Hepatocyte (in vitro differentiated cells): ENCODE measurements around the gene MIX23. TPM values are rescaled to one million over a fixed set of nuclear protein-coding genes. Genes with fewer than 3 reads are reported as not detected.

ENCODE experiments used
- DNase-seq: peaks from one replicate; pipeline ENCODE4 v3.0.0-alpha.2; 2016; ENCODE audit warnings: low spot score
- H2AFZ ChIP-seq: fragments of 200-600 bp; sonication (generic); 2 replicates; pipeline ENCODE4 v1.6.0; 2016; ENCODE audit warnings: antibody characterized with exemption, mild to moderate bottlenecking
- H3K27ac ChIP-seq: fragments of 200-600 bp; sonication (generic); 2 replicates; pipeline ENCODE4 v1.5.1; 2016; ENCODE audit warnings: mild to moderate bottlenecking
- H3K27me3 ChIP-seq: fragments of 200-600 bp; sonication (generic); 2 replicates; pipeline ENCODE4 v1.6.1; 2016
- H3K36me3 ChIP-seq: fragments of 200-600 bp; sonication (generic); replicated peaks from 2 replicates; pipeline ENCODE4 v1.5.1; 2016; ENCODE audit warnings: low read depth; ENCODE audit not compliant: insufficient read depth
- H3K4me1 ChIP-seq: fragments of 200-600 bp; sonication (generic); 2 replicates; pipeline ENCODE4 v1.5.1; 2016; ENCODE audit warnings: mild to moderate bottlenecking, moderate library complexity; ENCODE audit not compliant: insufficient read depth
- H3K4me2 ChIP-seq: fragments of 200-600 bp; sonication (generic); 2 replicates; pipeline ENCODE4 v1.6.0; 2016
- H3K4me3 ChIP-seq: fragments of 200-600 bp; sonication (generic); 2 replicates; pipeline ENCODE4 v1.5.1; 2016; ENCODE audit warnings: mild to moderate bottlenecking
- H3K79me2 ChIP-seq: fragments of 200-600 bp; sonication (generic); 2 replicates; pipeline ENCODE4 v1.6.0; 2017; ENCODE audit warnings: mild to moderate bottlenecking
- H3K9me2 ChIP-seq: fragments of 200-600 bp; sonication (generic); replicated peaks from 2 replicates; pipeline ENCODE4 v1.6.0; 2017; ENCODE audit warnings: mild to moderate bottlenecking; ENCODE audit not compliant: insufficient read depth
- H3K9me3 ChIP-seq: fragments of 200-600 bp; sonication (generic); 2 replicates; pipeline ENCODE4 v1.5.1; 2016; ENCODE audit warnings: low read depth, mild to moderate bottlenecking
- H4K20me1 ChIP-seq: fragments of 200-600 bp; sonication (generic); 2 replicates; pipeline ENCODE4 v1.6.0; 2016; ENCODE audit warnings: mild to moderate bottlenecking; ENCODE audit not compliant: insufficient read depth, poor library complexity, severe bottlenecking
- EZH2 ChIP-seq: fragments of 200-600 bp; sonication (generic); IDR thresholded peaks from 2 replicates; pipeline ENCODE4 v1.6.1; 2016; ENCODE audit warnings: antibody characterized with exemption, mild to moderate bottlenecking, borderline replicate concordance
- EZH2phosphoT487 ChIP-seq: fragments of 200-600 bp; sonication (generic); IDR thresholded peaks from one replicate; pipeline ENCODE4 v1.6.1; 2018; ENCODE audit warnings: antibody characterized with exemption, mild to moderate bottlenecking, low read depth, moderate library complexity; ENCODE audit not compliant: unreplicated experiment, severe bottlenecking
- WGBS: methylation state at CpG from one replicate; pipeline ENCODE4 v1.1.6; 2016; ENCODE audit warnings: low lambda C conversion rate; ENCODE audit errors: missing lambda C conversion rate; 5-methylcytosine and 5-hydroxymethylcytosine counted together
- polyA plus RNA-seq: library from polyadenylated mRNA; unstranded; fragments of >200 nt; fragmentation: Nextera tagmentation; extraction: Ambion mirVana; gene quantifications from 2 replicates; pipeline ENCODE4 v1.2.1, GENCODE V29; 2016
- total RNA-seq: library from RNA; depleted of rRNA; stranded (reverse); fragments of >200 nt; gene quantifications from 2 replicates; pipeline ENCODE4 v1.2.3, GENCODE V29; 2014
- TF ChIP-seq, protein P1 (sequence below): fragments of 200-600 bp; sonication (generic); IDR thresholded peaks from 2 replicates; pipeline ENCODE4 v1.5.1; 2016; ENCODE audit warnings: antibody characterized with exemption, mild to moderate bottlenecking; ENCODE audit not compliant: poor library complexity

Gene MIX23
- total and polyA plus RNA-seq, 2 experiments from 2014 or later: 42.0 to 46.4 TPM

DNA sequence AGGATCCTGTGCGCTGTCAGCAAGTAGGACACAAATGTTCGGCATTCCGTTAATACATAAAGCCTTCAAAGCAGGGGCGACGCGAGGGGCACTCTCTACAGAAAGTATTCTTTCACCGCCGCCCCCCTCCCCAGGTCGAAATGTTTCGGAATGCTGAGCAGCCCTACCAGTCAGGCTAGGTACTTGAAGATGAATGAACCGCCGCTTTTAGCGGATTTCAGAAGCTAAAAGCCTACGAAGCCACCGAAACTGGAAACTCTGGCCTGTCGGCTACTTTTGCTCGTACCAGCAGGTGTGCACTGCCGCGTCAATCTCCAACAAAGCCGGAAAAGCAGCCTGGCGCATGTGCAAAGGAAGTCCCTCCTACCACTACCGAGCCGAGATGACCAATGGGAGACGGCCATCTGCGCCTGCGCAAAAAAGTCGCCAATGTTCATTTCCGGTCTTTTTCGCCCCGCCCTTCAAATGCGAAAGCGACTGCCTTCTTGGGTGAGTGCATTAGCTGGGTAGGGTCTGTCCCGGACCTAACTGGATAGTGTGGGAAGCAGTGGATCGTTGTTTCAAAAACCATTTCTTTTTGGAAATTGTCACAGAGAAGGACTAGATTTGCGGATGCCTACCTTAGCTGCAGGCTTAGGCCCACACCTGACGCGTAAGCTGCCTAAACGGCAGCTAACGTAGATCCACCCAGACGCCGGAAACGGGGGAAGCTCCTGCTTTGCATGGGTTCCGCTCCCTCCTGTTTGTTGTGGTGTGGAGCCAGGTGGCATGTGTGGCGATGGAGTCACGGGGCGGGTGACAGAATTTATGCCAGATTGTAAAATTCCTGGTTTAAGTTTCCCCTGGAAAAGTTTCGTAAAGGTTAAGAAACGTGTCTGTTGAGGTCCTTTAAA, 33.0 kb upstream of the MIX23 start, which contains the start of gene WDR5B:
TSS of gene WDR5B (minus strand) at position 301 of the 893 bp plus-strand sequence. CDS start 534 bp downstream, outside the sequence.
- Histone ChIP-seq H3K4me1 (peaks cover 17% of the 10 kb centered on the region), H2AFZ (peak within 1 kb of the TSS; percentile 61), H3K27me3 (no peaks in the 10 kb centered on the region), H3K4me3 (peak within 1 kb of the TSS; percentile 56), H3K79me2 (peaks cover 49% of the 10 kb centered on the region), H3K27ac (peak within 1 kb of the TSS; percentile 93), H3K36me3 (no peaks in the 10 kb centered on the region), H3K9me3 (no peaks in the 10 kb centered on the region), H4K20me1 (no peaks in the 10 kb centered on the region), H3K4me2 (peak within 1 kb of the TSS; percentile 78), H3K9me2 (no peaks in the 10 kb centered on the region)
- WGBS: 1% methylated on average over 48 of the region's 48 CpGs
- peak; percentile 99 for DNase-seq
- TF ChIP-seq, protein P1, sequence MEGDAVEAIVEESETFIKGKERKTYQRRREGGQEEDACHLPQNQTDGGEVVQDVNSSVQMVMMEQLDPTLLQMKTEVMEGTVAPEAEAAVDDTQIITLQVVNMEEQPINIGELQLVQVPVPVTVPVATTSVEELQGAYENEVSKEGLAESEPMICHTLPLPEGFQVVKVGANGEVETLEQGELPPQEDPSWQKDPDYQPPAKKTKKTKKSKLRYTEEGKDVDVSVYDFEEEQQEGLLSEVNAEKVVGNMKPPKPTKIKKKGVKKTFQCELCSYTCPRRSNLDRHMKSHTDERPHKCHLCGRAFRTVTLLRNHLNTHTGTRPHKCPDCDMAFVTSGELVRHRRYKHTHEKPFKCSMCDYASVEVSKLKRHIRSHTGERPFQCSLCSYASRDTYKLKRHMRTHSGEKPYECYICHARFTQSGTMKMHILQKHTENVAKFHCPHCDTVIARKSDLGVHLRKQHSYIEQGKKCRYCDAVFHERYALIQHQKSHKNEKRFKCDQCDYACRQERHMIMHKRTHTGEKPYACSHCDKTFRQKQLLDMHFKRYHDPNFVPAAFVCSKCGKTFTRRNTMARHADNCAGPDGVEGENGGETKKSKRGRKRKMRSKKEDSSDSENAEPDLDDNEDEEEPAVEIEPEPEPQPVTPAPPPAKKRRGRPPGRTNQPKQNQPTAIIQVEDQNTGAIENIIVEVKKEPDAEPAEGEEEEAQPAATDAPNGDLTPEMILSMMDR: no peak
- TF ChIP-seq EZH2phosphoT487 (no peak), EZH2 (no peak)

DNA sequence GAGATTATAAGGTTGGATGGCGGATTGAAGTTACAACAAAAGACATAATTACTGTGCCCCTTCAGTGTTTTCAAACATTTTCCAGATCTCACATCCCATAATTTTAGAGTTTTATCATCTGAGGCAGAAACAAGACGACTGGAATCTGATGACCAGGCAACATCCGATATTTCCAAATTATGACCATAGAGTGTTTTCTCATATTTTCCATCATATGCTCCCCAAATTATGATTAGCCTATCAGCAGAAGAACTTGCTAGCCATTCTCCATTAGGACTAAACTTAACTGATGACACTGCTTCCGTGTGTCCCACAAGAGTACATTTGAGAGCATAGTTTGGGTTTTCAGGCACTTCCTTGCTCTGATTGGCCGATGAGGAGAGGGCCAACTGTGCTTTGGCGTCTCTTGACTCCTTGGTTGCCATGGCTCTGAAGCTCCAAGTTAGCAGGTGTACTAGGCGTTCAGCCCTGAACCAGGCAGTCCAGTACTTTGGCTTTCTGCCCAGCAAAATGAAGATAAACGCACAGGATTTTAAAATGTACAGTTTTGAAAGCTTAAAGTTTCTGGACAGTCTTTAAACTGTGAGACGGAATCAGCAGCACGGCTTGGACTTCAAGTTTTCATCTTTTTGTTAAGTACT, 32.2 kb upstream of the MIX23 start:
- peak overlapping the region; percentile 61 for H2AFZ ChIP-seq

DNA sequence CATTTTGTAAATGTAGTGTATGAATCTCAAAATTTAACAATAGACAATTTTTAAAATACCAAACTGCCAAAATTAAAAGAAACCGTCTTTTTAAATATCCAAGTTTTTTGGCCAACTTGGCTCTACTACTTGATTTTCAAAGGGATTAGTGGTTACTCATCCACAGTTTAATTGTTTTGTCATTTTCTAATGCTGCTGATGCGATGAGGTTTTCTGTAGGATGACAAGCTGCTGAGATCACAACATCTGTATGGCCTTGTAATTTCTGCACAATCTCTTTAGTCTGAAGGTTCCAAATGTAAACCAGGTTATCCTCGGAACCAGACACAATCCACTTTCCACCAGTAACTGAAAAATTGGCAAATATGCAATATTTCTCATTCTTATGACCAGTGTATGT, 31.4 kb upstream of the MIX23 start:
- Histone ChIP-seq H3K9me2 (no peaks in the 10 kb centered on the region), H3K4me2 (peak overlapping the region; percentile 73), H3K36me3 (no peaks in the 10 kb centered on the region), H3K79me2 (peaks cover 49% of the 10 kb centered on the region), H3K9me3 (no peaks in the 10 kb centered on the region), H3K27ac (peak overlapping the region; percentile 81), H3K4me1 (peaks cover 17% of the 10 kb centered on the region), H4K20me1 (no peaks in the 10 kb centered on the region), H3K4me3 (no peak overlapping the region), H3K27me3 (no peaks in the 10 kb centered on the region), H2AFZ (no peak overlapping the region)
- TF ChIP-seq, protein P1: no peak
- TF ChIP-seq EZH2phosphoT487: no peak
- no peak for TF ChIP-seq EZH2
- DNase-seq: no peak
- 98% methylated on average over 3 of the region's 3 CpGs for WGBS

More for the DNA sequence above, 32.2 kb upstream of the MIX23 start:
- H3K79me2 ChIP-seq: peaks cover 49% of the 10 kb centered on the region
- peak overlapping the region; percentile 81 for H3K27ac ChIP-seq
- H3K9me2 ChIP-seq: no peaks in the 10 kb centered on the region
- H3K9me3 ChIP-seq: no peaks in the 10 kb centered on the region
- DNase-seq: peak; percentile 65
- 29% methylated on average over 10 of the region's 10 CpGs for WGBS
- no peaks in the 10 kb centered on the region for H3K27me3 ChIP-seq
- TF ChIP-seq EZH2phosphoT487 (no peak), EZH2 (no peak)
- no peaks in the 10 kb centered on the region for H4K20me1 ChIP-seq
- peak overlapping the region; percentile 53 for H3K4me3 ChIP-seq
- H3K36me3 ChIP-seq: no peaks in the 10 kb centered on the region
- H3K4me1 ChIP-seq: peaks cover 17% of the 10 kb centered on the region
- H3K4me2 ChIP-seq: peak overlapping the region; percentile 73
